Right atrium auricular region (tissue), 2 donors: ENCODE results near the gene RAB11FIP5. TPM values are rescaled to one million over a fixed set of nuclear protein-coding genes. Genes with fewer than 3 reads are reported as not detected.
A peak's percentile ranks its signal among the peaks of the same experiment; 100 is the strongest.

Source experiments
- DNase-seq: peaks from one replicate; pipeline ENCODE4 v3.0.0-alpha.2; 2019; ENCODE audit warnings: low spot score
- H3K27ac ChIP-seq, 2 donors: fragments of 200-600 bp; sonication (generic); 1 replicate in 1 of 2; 2 replicates in 1 of 2; pipeline ENCODE4 v1.5.1; 2016 to 2019
- H3K27me3 ChIP-seq, 2 donors: fragments of 200-600 bp; sonication (generic); one replicate each; pipeline versions ENCODE4 v1.5.1 to v1.6.0; 2017 to 2019
- H3K36me3 ChIP-seq: fragments of 200-600 bp; sonication (generic); one replicate; pipeline ENCODE4 v1.5.1; 2016
- H3K4me1 ChIP-seq, 2 donors: fragments of 200-600 bp; sonication (generic); one replicate each; pipeline versions ENCODE4 v1.5.1 to v1.6.0; 2017 to 2019
- H3K4me3 ChIP-seq, 2 donors: fragments of 200-600 bp; sonication (generic); 1 replicate in 1 of 2; 2 replicates in 1 of 2; pipeline ENCODE4 v1.5.1; 2017 to 2019; ENCODE audit warnings: mild to moderate bottlenecking in 1 of 2, moderate library complexity in 1 of 2
- H3K9me3 ChIP-seq, 2 donors: fragments of 200-600 bp; sonication (generic); one replicate each; pipeline ENCODE4 v1.5.1; 2019
- total RNA-seq, 2 donors: library from RNA; depleted of rRNA; stranded (reverse); fragments of >200 nt; gene quantifications; one replicate each; pipeline ENCODE4 v1.1.0, GENCODE V29; 2016
- TF ChIP-seq, protein P1 (sequence below), 2 donors: fragments of 200-600 bp; sonication (generic); IDR thresholded peaks; one replicate each; pipeline ENCODE4 v1.5.1; 2019; ENCODE audit warnings: antibody characterized with exemption in 2 of 2

RAB11FIP5 gene
- total RNA-seq, 2 donors from 2014 or later: 28.6 to 34.1 TPM

- DNase-seq: peak; percentile 98
- Histone ChIP-seq H3K27me3 (no peaks in the 10 kb centered on the region), H3K9me3 (no peaks in the 10 kb centered on the region), H3K4me1 (peaks cover 0 to 33% of the 10 kb centered on the region in 2 donors), H3K4me3 (peak within 1 kb of the TSS; percentile 74 to 97), H3K27ac (peak within 1 kb of the TSS; percentile 93 to 94), H3K36me3 (peaks cover 11% of the 10 kb centered on the region)
- TF ChIP-seq, protein P1, sequence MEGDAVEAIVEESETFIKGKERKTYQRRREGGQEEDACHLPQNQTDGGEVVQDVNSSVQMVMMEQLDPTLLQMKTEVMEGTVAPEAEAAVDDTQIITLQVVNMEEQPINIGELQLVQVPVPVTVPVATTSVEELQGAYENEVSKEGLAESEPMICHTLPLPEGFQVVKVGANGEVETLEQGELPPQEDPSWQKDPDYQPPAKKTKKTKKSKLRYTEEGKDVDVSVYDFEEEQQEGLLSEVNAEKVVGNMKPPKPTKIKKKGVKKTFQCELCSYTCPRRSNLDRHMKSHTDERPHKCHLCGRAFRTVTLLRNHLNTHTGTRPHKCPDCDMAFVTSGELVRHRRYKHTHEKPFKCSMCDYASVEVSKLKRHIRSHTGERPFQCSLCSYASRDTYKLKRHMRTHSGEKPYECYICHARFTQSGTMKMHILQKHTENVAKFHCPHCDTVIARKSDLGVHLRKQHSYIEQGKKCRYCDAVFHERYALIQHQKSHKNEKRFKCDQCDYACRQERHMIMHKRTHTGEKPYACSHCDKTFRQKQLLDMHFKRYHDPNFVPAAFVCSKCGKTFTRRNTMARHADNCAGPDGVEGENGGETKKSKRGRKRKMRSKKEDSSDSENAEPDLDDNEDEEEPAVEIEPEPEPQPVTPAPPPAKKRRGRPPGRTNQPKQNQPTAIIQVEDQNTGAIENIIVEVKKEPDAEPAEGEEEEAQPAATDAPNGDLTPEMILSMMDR (IDR thresholded peaks at IDR 0.05): peak in 1 of 2 donors; percentile 32
These were observed 41.2 kb downstream of the RAB11FIP5 start, which contains the start of gene SFXN5 for GRCh38 chr2:73071360-73072128. SFXN5 (minus strand) TSS chr2:73071712; CDS start chr2:73071705, 7 bp downstream.

GRCh38 chr2:73070643-73071359, 41.9 kb downstream of the RAB11FIP5 start:
- H3K36me3 ChIP-seq: peaks cover 9% of the 10 kb centered on the region
- no peaks in the 10 kb centered on the region for H3K9me3 ChIP-seq
- H3K27ac ChIP-seq: peak overlapping the region; percentile 93 to 94
- DNase-seq: no peak
- H3K27me3 ChIP-seq: no peaks in the 10 kb centered on the region
- peak overlapping the region; percentile 74 to 97 for H3K4me3 ChIP-seq
- peaks cover 0 to 33% of the 10 kb centered on the region in 2 donors for H3K4me1 ChIP-seq
- TF ChIP-seq, protein P1 (IDR thresholded peaks at IDR 0.05): no peak

DNA sequence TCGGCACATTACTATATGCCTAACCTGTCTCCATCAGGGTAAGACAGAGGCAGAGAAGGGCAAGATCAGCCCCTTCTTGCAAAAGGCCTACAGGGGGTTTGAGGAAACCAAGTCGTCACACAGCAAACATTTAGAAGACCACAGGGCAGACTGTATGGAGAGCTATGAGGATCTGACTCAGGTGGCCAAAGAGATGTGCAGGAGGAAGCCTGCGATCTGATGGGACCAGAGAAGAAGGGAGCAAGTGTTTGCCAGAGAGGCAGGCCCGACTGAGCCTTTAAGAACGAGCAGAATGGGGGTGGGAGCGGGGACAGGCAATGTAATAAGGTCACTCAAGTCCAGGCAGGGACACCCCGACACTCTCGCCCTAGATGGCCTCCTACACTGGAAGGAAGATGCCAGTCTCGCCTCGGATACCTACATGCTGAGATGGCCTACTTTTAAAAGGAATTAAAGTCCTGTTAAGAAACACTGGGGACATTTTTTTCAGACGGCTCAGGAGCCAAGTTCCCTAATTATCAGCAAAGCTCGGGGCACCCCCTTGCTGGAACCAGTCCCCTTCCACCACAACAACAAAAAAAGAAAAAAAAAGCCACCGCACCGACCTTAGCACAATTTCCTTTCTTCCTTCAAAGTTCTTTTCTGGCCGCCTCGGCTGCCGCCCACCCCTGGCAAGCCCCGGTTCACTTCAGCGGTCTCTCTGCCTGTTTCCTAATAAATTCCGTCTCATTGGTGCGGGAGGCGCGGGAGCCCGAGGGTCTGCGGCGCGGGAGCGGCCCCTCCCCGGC, 42.7 kb downstream of the RAB11FIP5 start:
- DNase-seq: no peak
- Histone ChIP-seq H3K36me3 (peaks cover 1% of the 10 kb centered on the region), H3K27ac (peak overlapping the region; percentile 93 to 94), H3K27me3 (no peaks in the 10 kb centered on the region), H3K4me1 (peaks cover 0 to 33% of the 10 kb centered on the region in 2 donors), H3K4me3 (peak overlapping the region; percentile 74 to 97), H3K9me3 (no peaks in the 10 kb centered on the region)
- TF ChIP-seq, protein P1 (IDR thresholded peaks at IDR 0.05): no peak

GRCh38 chr2:73069041-73069854, 43.5 kb downstream of the RAB11FIP5 start:
- Histone ChIP-seq H3K36me3 (no peaks in the 10 kb centered on the region), H3K4me1 (peaks cover 0 to 37% of the 10 kb centered on the region in 2 donors), H3K4me3 (peak overlapping the region; percentile 74 to 97), H3K27ac (no peak overlapping the region), H3K9me3 (no peaks in the 10 kb centered on the region), H3K27me3 (no peaks in the 10 kb centered on the region)
- no peak for DNase-seq
- TF ChIP-seq, protein P1 (IDR thresholded peaks at IDR 0.05): no peak

DNA sequence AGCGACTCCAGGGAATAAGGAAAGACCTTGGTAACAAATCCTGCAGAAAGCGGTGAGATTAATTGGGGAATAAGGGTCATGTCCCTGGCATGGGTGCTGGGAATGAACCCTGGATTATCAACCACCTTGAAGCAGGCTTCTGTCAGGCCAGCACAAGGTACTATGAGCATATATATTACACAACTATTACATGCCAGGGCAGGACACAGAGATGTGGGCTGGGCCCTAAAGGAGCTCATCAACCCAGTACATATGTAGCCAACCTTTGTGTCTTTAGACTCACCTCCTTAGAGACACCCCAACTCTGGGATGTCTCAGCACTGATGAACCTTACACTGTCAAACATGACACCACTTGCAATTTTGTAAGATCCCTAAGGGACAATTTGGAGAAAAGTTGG, 44.6 kb downstream of the RAB11FIP5 start:
- H3K9me3 ChIP-seq: no peaks in the 10 kb centered on the region
- TF ChIP-seq, protein P1 (IDR thresholded peaks at IDR 0.05): no peak
- no peak overlapping the region for H3K4me3 ChIP-seq
- H3K4me1 ChIP-seq: peaks cover 0 to 48% of the 10 kb centered on the region in 2 donors
- no peaks in the 10 kb centered on the region for H3K27me3 ChIP-seq
- H3K27ac ChIP-seq: no peak overlapping the region
- no peak for DNase-seq
- no peaks in the 10 kb centered on the region for H3K36me3 ChIP-seq
